Stimulated activated CD4-positive, alpha-beta T cell treated with anti-CD3 and anti-CD28 coated beads, Interleukin-4, amount 100 ng/mL, for 48 hours (primary cell): ENCODE data around the gene CYS1.
"Not testable (repeated sequence)": the region's sequence is repeated elsewhere in the genome, so short reads cannot be mapped to it uniquely, and the experiment has no call there.

Source experiments
- DNase-seq, 2 donors: peaks; one replicate each; pipeline ENCODE4 v3.0.0-alpha.2; 2020; ENCODE audit warnings: low read depth in 2 of 2

The CYS1 gene

GRCh38 chr2:10046931-10047330 lies 33.3 kb downstream of the CYS1 start:
- DNase-seq = no peak

DNA sequence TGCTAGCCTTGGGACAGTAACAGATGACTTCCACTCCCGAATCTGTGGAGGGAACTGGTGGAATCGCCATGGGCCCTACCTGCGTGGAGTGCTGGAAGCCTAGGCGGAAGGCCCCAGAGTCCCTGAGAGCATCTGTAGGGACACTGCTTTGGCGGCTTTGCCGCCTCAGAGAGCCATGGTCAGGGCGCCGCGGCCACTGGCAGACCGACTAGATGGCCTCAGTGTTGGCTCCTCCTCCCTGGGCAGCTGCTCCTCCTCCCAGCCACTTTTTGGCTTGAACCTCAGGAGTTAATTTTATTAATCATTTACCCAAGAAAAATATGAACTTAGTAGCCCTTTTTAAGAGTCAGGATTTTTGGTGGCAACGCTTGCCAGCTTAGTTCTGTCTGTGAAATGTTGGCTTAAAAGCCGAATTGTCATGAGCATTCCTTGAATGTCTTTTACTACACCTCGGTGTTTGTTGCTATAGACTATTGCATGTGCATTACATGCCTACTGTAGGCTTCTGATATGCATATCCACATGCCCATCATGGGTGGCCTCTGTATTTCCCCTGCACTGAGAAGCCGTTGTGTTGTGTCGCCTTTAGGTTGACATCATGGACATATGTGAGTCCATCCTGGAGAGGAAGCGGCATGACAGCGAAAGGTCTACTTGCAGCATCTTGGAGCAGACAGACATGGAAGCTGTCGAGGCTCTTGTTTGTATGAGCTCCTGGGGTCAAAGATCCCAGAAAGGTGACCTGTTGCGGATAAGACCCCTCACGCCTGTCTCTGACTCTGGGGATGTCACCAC lies 34.5 kb downstream of the CYS1 start:
- DNase-seq = no peak

DNA sequence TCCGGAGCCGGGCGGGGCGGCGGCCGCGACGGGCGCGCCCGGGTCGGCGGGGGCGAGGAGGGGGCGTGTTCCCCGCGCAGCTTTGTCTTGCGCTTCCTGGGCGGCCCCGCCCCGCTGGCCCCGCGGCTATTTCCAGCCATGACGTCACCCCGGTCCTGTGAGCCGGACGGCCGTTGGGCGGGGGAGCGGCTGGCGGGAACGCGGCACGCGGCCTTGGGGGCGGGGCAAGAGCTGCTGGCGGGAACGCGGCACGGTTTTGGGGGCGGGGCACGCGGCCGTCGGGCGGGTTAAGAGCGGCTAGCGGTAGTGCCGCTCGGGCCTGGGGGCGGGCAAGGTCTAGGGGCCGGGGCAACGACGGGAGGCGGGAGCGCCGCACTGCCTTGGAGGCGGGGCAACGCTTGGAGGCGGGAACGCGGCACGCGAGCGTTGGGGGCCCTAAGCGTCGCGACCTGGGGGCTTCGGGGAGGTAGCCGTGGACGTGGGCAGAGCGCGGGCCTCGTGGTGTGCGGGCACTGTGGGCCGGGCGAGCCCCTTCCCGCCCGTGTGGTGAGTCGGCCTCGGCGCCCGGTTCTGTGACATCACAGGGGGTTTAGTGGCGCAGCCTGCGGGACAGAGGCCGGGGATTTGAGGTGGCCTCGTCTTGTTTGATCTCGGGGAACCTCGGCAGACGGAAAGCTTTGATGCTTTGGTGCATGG lies 36.2 kb downstream of the CYS1 start:
- peak; percentile 84 to 97 for DNase-seq

GRCh38 chr2:10043256-10043905 lies 36.8 kb downstream of the CYS1 start, which contains the start of gene KLF11:
TSS of gene KLF11 (plus strand) at chr2:10043550. CDS start at chr2:10043717, 167 bp downstream.
- peak; percentile 60 to 65 for DNase-seq

GRCh38 chr2:10042301-10043161 lies 37.7 kb downstream of the CYS1 start:
- DNase-seq = no peak

DNA sequence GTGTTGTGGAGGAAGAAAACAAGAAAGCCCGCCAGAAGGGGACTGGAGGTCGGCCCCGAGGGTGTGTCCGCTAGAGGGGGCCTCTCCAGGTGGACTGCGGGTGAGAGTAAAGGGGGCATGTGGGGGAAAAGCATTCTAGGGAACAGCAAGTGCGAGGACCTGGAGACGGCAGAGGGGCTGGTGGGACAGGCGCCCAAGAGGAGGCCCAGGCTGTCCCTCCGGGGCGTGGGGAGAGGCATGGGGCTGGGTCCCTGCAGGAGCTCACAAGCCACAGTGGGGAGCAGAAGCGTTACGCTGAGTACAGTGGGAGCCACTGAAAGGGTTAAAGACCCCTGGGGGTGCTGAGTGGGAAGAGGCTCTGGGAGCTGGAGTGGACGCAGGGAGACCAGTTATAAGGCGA lies 38.5 kb downstream of the CYS1 start:
- DNase-seq = no peak

DNA sequence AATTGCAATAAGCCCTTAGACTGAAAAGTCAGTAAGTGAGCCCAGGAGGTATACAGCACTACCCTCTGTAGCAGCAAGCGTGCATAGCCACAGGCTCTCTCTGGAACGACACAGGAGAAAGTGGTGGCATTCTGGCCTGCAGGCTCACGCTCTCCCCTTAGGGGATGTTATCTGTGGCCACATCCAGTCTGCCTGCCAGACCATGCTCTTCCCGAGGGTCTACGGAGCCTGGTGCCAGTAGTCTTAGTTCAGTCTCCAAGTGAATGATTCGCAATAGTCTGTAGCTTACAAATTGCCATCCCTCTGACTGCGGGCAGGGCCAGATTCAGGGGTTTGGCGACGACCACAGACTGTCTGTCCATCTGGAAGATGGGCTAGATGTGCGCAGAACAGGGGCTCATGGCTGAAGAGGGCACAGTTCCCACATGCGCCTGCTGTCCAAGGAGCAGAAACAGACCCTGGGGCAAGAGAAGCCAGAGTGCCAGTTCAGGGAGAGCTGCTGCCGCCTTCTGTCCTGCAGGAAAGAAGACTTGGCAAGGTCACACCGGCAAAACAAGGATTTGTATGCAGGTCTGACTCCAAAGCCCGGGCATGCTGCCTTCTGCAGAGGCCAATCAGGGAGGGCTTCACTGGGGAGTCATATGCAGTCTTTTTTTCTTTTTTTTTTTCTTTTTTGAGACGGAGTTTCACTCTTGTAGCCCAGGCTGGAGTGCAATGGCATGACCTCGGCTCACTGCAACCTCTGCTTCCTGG lies 40.4 kb downstream of the CYS1 start:
- DNase-seq = no peak

DNA sequence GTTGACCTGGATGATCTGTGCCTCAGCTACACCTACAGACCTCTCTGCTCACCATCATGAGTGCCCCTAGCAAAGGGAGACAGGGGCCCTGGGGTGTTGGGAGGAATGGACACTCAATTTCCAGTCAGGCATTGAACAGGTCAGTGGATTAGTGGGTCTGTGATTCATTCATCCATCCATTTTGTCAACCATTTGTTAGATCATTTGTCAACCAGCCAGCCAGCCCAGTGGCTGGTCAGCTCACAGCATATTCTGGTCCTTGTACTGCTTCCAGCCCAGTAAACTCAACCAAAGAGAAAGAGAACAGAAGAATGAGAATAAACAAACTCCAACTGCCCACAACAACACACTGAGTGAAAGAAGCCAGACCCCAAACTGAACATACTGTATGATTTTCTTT lies 41.5 kb downstream of the CYS1 start:
- no peak for DNase-seq

DNA sequence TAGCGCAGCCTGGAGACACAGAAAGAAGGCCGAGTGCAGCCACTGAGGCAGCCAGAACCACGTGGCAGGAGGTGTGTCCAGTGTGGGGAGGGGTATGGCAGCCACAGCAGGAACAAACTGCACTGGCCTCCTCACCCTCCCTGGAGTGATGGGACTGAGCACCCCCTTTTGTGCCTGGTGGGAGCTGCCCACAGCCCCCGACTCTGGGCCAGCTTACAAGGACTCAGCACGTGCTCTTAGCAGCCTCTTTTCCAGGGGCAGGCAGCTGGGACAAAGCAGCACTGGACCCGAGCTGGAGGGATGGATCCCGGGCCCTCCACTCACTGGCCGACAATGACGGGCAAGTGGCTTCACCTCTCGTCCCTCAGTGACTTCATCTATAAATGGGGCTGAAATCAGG lies 42.1 kb downstream of the CYS1 start:
- no peak for DNase-seq

DNA sequence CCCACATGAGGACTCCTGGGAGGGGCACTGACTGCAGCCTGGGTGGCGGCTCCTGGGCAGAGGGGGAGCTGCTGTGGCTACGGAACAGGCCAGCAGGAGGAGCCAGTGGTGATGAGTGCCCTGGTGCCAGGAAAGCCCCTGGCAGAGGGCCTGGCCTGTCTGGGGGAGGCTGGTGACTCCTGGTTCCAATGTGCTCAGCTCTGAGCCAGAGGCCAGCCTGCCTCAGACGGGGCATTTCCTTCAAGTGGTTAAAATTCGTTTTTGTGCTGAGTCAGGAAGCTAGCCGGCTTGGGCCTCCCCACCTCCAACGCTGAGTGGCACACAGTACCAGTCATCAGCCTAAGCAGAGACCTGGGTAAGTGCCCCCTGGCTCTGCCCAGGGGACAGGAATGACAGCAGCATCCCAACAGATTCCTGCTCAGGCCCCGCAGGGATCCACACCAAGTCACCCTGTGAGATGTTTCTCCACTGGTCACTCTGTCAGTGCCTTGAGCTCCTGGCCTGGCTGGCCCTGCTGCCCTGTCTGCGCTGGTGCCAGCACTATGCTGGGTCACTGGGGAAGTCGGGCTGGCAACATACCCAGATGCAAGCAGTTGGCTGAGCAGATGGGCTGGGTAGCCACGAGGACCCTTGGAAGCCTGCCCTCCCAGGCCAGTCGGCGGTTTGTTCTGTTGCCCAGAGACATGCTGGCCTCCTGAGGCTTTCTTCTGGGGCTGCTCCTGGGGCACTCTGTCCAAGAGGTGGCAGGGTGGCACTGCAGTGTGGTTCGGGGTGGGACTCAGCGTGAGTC lies 43.9 kb downstream of the CYS1 start:
- peak in 1 of 2 donors; percentile 25 for DNase-seq

- DNase-seq = no peak
Measured at GRCh38 chr2:10035633-10036032, 44.6 kb downstream of the CYS1 start.

GRCh38 chr2:10035053-10035422 lies 45.2 kb downstream of the CYS1 start:
- DNase-seq = no peak

DNA sequence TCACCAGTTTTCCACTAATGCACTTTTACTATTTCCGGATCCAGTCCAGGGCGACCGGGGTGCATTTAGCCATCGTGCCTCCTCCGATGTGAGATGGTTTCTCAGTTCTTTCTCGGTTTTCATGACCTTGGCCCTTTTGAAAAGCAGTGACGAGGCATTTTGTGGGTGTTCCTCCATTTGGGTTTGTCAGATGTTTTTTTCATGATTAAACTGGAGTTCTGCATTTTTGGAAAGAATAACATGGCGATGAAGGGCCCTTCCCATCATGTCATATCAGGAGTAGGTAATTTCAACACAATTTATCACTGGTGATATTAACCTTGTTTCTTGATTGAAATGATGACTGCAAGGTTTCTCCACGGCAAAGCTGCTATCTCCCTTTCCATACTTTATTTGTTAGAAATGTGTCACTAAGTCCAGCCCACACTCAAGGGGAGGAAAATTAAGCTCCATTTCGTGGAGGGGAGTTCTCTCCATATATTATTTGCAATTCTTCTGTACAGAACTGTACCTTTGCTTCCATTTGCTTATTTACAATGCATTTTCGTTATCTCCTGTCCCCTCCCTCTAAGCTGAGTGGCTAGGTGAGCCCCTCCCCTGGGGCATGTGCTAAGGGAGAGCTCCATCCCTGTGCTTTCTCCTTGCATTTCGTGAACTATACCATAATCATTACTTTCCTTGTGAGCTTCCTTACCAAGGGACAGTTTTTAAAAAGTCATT lies 45.7 kb downstream of the CYS1 start:
- no peak for DNase-seq

- no peak for DNase-seq
Measured at GRCh38 chr2:10033251-10034006, 46.8 kb downstream of the CYS1 start.

GRCh38 chr2:10032746-10033105 lies 47.5 kb downstream of the CYS1 start:
- no peak for DNase-seq

DNA sequence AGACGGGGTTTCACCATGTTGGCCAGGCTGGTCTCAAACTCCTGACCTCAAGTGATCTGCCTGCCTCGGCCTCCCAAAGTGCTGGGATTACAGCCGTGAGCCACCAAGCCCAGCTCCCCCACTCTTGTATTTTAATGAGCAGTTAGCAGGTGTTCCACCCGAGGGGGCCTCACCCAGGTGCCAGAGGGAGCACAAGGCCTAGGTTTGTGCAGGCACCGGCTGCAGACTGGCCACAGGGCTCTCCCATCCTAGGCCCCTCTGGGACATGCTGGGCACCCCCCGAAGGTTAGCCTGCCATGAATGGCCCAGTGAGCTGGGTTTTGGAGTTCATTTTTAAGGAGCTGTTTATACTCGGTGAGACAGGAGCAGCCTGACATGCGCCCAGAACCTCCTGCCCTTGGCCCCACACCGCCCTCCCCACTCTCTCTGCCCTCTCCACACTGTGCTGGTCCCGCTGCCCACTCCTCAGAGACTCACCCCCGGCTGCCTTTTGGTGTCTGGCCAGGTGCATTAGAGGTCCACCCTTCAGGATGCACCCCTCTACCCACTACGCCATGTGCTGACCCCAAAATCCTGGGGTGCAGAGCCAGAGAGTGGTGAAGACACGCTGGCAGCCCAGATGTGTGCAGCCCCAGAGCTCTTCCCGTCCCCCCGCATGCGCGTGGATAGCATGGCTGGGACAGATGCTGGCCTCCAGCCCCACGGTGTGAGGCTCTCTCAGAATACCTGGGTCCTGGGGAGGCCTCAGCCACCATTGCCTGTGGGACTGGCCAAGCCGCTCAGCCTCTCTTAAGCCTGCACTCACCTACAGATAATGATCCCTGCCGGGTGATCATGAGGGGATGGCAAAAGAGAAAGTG lies 48.1 kb downstream of the CYS1 start:
- no peak for DNase-seq

GRCh38 chr2:10030798-10031197 lies 49.4 kb downstream of the CYS1 start:
- DNase-seq = not testable (repeated sequence)

DNA sequence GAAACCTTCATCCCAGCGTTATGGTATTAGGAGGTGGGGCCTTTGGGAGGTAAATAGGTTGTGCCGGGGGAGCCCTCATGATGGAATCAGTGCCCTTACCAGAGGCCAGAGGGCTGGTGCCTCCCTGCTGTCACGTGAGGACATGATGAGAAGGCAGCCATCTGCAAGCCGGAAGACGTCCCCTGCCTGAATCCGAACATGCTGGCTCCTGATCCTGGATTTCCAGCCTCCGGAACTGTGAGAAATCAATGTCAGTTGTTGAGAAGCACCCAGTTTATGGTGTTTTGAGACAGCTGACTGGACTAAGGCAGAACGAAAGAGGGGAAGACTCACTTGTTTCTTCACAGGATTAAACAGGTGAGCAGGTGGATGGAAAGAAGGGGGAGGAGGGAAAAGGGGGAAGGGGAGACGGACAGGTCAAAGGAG lies 49.9 kb downstream of the CYS1 start:
- DNase-seq = no peak
